HG03025 (cell line): ENCODE measurements around the gene GOLGA6D.
"Not testable (repeated sequence)": the region's sequence is repeated elsewhere in the genome, so short reads cannot be mapped to it uniquely, and the experiment has no call there.

Experiments used
- ATAC-seq: cut with Tn5 transposase; IDR thresholded peaks from one replicate; pipeline ENCODE4 v1.9.1; 2021; ENCODE audit warnings: mild to moderate bottlenecking, moderate library complexity; ENCODE audit not compliant: unreplicated experiment, low FRiP score

The GOLGA6D gene, protein sequence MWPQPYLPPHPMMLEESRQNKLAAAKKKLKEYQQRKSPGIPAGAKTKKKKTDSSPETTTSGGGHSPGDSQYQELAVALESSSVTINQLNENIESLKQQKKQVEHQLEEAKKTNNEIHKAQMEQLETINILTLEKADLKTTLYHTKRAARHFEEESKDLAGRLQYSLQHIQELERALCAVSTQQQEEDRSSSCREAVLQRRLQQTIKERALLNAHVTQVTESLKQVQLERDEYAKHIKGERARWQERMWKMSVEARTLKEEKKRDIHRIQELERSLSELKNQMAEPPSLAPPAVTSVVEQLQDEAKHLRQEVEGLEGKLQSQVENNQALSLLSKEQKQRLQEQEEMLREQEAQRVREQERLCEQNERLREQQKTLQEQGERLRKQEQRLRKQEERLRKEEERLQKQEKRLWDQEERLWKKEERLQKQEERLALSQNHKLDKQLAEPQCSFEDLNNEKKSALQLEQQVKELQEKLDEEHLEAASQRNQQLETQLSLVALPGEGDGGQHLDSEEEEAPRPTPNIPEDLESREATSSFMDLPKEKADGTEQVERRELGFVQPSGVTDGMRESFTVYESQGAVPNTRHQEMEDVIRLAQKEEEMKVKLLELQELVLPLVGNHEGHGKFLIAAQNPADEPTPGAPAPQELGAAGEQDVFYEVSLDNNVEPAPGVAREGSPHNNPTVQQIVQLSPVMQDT

GRCh38 chr15:75282572-75282971, at the start of gene GOLGA6D:
TSS of gene GOLGA6D (plus strand) at chr15:75282835. CDS start at chr15:75282876, 41 bp downstream.
- ATAC-seq = not testable (repeated sequence)

GRCh38 chr15:75233504-75234190, 49.0 kb upstream of the GOLGA6D start:
- no peak for ATAC-seq

DNA sequence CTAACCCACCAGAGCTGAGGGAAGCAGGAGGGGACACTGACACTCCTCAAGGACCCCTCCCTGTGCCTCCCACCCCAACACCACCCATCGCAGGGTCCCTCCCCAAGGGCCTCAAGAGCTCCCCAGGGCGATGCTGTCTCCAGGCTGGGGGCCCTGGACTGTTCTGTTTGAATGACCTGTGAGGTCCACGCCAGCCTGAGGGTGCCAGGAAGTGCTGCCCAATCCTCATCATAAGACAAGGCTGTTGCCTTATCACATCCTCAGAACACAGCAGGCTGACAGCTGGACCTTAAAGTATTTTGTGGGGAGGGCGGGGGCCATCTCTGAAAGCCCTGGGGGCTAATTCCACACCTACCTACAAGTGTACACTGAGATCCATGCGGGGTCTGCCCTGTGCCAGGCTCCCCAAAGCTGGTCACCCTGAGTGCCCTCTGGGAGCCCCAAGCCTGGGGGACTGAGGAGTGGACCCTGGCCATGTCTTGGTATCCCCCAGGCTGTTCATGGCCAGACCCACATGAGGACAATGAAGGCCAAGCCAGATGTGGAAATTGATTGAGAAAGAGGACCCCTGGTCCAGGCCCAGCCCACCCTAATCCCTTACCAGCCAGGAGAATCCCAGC, 48.3 kb upstream of the GOLGA6D start:
- no peak for ATAC-seq

DNA sequence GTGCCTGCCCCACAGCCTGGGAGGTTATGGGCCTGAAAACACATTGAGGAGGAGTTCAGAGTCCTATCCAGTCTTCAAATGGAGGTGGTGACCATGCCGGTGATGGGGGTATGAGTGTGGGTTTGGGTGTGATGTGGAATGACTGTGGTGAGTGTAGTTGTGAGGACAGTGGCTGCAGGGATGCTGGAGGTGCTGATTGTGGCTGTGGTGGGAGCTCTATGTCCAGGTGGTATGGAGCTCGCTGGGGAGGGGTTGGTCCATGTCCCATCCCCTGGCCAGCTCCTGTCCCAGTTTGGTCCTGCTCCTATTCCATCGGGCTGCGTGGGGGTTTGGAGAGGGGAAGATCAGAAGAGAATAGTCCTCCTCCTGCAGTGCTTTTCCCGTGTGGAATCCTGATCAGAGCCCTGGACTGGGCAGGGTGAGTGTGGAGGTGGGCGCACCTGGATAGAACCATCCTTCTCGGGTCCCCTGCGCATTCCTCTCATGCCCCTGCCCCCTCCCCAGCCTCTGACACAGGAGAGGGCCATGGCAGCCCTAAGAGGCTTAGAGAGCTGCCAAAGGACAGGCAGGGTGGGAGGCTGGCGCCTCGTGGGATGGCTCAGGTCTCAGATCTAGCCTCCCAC, 47.5 kb upstream of the GOLGA6D start:
- no peak for ATAC-seq

DNA sequence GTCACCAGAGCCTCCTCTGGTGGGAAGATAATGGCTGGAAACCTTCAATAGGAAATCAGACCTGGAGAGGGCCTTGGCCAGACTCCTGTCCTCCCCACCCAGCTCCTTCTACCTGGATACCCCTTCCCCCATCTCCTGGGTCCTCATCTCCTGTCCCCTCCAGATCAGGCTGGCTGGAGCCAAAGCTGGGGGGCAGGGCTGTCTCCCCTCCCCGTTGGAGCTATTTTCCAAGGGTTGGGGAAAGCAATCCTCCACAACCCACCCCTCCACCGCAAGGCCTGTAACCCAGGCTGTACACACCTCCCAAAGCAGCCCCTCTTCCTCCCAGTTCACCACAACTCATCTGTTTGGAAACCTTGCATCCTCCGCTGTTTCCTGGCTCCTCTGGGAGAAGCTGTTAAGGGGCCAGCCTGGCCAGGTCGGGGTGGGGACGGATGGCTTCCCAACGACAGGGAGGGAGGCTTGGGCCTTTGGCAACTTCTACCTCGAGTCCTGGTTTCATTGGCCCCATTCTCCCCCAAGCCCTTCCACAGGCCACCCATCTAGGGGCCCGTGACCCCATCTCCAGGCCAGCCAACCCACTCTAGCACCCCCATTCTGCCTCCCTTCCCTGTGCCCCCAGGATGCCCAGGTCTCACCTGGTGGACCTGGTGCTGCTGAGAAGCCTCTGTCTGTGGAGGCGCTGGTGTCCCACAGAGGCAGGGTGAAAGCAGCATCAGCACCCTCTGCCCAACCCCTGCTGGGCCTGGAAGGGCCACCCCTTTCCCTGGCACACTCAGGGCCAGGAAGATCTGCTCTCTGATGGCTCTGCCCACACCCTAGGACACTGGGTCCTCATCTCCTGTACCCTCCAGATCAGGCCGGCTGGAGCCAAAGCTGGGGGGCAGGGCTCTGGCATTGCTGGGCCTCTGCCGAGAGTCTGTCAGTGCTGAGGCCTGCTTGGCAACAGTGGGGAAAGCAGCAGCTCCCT, 46.6 kb upstream of the GOLGA6D start:
- ATAC-seq = no peak

DNA sequence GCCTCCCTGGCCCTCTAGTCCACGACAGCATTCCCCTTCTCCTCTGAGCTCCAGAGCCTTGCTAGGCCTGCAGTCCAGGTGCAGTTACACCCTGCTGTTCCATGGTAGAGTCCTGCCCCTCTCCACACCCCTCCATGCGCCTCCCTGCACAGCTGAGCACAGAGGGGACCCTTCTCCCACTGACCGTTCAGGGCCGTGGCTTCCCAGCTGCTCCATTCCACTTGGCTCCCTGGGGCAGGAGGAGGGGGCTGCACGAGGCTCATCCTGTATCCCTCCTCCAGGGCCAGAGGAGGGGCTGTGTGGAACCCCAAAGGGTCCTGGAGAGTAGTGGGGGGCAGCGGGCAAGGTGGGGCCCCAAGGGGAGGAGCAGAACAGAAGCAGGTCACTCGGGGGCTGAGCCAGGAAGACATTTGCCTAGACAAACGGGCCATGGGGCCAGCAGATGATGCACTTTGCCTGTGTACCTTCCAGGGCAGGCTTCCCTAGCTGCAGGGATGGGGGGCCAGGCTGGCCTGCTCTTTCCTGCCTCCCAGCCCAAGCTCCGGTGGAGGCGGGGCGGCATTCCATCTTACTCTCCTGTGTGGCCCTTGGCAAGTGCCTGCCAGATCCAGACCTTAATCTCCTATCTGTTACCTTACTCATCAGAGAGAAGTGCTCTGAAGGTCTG, 45.2 kb upstream of the GOLGA6D start:
- ATAC-seq = no peak

DNA sequence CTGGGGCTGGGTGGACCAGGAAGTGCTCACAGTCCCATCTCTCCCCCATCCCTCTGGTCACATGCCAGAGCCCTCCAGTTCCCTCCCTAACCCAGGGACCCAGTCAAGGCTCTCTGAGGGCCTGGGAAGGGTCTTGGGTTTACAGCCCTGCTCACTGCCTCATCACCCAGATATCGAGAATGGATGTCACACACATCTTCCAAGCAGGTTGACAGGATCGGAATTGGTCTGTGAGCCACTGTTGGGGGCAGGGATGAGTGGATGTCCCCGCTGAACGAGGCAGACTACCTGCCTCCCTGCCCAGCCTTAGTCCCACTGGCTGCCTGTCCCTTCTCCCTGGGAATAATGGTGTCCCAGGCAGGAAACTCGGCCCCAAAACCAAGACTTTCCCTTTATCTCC, 44.5 kb upstream of the GOLGA6D start:
- no peak for ATAC-seq

- not testable (repeated sequence) for ATAC-seq
These were observed 36.9 kb upstream of the GOLGA6D start for GRCh38 chr15:75245741-75246140.

GRCh38 chr15:75248991-75249390, 33.6 kb upstream of the GOLGA6D start:
- not testable (repeated sequence) for ATAC-seq

- ATAC-seq = no peak
These were observed 32.9 kb upstream of the GOLGA6D start for GRCh38 chr15:75249726-75250125.

GRCh38 chr15:75251343-75251742, 31.3 kb upstream of the GOLGA6D start:
- ATAC-seq = not testable (repeated sequence)

GRCh38 chr15:75252285-75252684, 30.4 kb upstream of the GOLGA6D start:
- not testable (repeated sequence) for ATAC-seq

- ATAC-seq = not testable (repeated sequence)
These were observed 24.6 kb upstream of the GOLGA6D start, which contains the start of gene GOLGA6C for GRCh38 chr15:75258034-75258433. TSS of gene GOLGA6C (plus strand) at chr15:75258334. CDS start at chr15:75258599, 265 bp downstream.

DNA sequence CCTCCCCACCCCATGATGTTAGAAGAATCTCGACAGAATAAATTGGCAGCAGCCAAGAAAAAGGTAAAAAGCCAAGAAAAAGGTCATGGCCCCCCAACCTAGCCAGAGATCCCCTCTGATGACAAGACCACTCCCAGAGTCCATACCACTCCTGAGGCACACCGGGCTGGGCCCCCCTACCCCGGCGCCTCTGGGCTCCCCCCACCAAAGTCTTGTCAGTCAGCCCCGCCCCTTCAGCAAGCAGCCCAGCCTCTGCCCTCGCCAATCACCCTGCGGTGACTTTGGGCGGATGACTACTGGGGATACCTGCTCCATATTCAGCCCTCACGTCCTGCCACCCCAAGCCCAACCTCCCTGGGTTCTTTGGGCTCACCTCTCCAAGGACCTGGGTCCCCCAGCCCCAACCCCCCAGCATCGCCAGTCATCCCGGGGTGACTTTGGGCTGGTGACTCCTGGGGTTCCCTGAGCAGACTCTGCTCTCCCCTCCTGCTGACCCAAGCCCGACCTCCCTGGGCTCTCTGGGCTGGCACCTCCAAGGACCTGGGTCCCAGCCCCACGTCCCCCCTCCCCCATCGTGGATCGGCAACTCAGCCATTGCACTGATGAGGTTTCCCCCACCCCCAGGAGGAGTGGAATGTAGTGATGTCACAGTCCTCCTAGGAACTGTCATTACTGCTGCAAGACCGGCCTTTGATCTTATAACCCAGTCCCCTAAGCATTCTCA, 23.9 kb upstream of the GOLGA6D start:
- ATAC-seq = not testable (repeated sequence)

DNA sequence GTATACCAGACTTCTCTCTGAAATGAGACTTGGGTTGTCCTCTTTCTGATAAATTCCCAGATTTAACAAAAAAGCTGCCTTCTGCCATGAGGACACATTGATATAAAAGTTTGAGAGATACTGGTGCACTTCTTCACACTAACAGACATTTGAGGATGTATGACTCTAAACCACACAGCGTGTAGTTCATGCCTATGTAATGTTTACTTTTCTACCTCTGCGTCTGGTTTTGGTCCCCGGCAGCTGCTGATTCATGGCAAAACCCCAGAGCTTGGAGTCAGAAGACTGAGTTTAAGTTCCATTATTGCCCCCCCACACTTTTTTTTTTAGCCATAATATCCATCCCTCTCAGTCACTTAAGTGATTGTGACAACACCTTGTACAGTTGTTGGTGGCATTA, 22.8 kb upstream of the GOLGA6D start:
- not testable (repeated sequence) for ATAC-seq

- ATAC-seq = not testable (repeated sequence)
These were observed 8.8 kb upstream of the GOLGA6D start for GRCh38 chr15:75273751-75274359.

GRCh38 chr15:75274509-75275107, 8.0 kb upstream of the GOLGA6D start:
- ATAC-seq = not testable (repeated sequence)
